Left lung (tissue), 10 donors: ENCODE measurements around the gene LATS2. TPM values are rescaled to one million over a fixed set of nuclear protein-coding genes. Genes with fewer than 3 reads are reported as not detected.

Experiments
- ATAC-seq: fragments of 200-7000 bp; cut with Tn5 transposase; one replicate; pipeline ENCODE4 v1.9.1; 2020; ENCODE audit warnings: moderate library complexity
- DNase-seq, 4 donors: peaks; one replicate each; pipeline ENCODE4 v3.0.0-alpha.2; 2013 to 2020
- H3K27ac ChIP-seq, 2 donors: fragments of 200-600 bp; sonication (generic) in 1 of 2; one replicate each; pipeline versions ENCODE4 v1.5.0 to v1.8.0; 2020 to 2021
- H3K27me3 ChIP-seq, 2 donors: fragments of 200-600 bp; sonication (generic) in 1 of 2; one replicate each; pipeline versions ENCODE4 v1.5.0 to v1.8.0; 2020 to 2021
- H3K36me3 ChIP-seq, 2 donors: fragments of 200-600 bp; sonication (generic) in 1 of 2; one replicate each; pipeline versions ENCODE4 v1.5.0 to v1.8.0; 2020 to 2021
- H3K4me1 ChIP-seq, 2 donors: fragments of 200-600 bp; one replicate each; pipeline ENCODE4 v1.8.0; 2021
- H3K4me3 ChIP-seq, 2 donors: fragments of 200-600 bp; sonication (generic) in 1 of 2; one replicate each; pipeline versions ENCODE4 v1.5.0 to v1.8.0; 2020 to 2021; ENCODE audit warnings: mild to moderate bottlenecking in 1 of 2
- H3K9me3 ChIP-seq, 2 donors: fragments of 200-600 bp; sonication (generic) in 1 of 2; one replicate each; pipeline versions ENCODE4 v1.5.0 to v1.8.0; 2020 to 2021
- intact Hi-C, 2 donors: fragments of 100-400 bp; cut with DNase I; formaldehyde crosslinking; loops; one replicate each; pipeline versions ENCODE4 v1.11.2 to v1.14.2; 2022
- polyA plus RNA-seq, 6 donors: library from polyadenylated mRNA; unstranded; fragments of 120-200 nt; gene quantifications; one replicate each; pipeline ENCODE4 v1.2.1, GENCODE V29; 2013; ENCODE audit not compliant: insufficient read length in 6 of 6
- total RNA-seq, 2 donors: library from RNA; stranded (reverse); fragmentation: NEBNext Ultra II Directional; extraction: Animal tissue kit (Norgen Biotek cat#: 25700); gene quantifications; one replicate each; pipeline ENCODE4 v1.2.1, GENCODE V29; 2021
- TF ChIP-seq, protein P1 (sequence below), 2 donors: fragments of 200-600 bp; sonication (generic) in 1 of 2; IDR thresholded peaks; one replicate each; pipeline versions ENCODE4 v1.5.0 to v1.8.0; 2021; ENCODE audit warnings: antibody characterized with exemption in 2 of 2
- donor health status: DM: no; HTN: yes; CAD: no.
- donor health status: DM: no; HTN: no; CAD: no.

The LATS2 gene
- total and polyA plus RNA-seq, 8 donors = 13.2 to 31.9 (median 17.0) TPM

DNA sequence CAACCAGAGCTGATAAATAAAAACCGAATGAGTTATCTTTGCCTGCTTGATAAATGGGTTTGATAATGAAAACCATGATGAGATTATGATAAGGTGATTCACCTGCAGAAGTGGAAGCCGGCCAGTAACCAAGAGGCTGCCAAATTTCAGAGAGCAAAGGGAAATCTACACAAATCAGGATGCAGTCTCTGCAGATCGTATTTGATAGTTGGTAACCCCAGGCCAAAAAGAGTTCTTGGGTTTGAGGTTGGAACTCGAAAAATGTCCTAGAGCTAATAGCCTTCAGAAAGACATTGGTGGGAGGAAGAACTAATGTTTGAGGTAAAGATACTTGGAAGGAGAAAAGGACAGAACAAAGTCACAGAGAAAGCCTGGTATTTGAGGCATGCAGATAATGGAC, 9.6 kb upstream of the LATS2 start:
- no peaks in the 10 kb centered on the region for H3K27me3 ChIP-seq
- no peak overlapping the region for H3K27ac ChIP-seq
- TF ChIP-seq, protein P1, sequence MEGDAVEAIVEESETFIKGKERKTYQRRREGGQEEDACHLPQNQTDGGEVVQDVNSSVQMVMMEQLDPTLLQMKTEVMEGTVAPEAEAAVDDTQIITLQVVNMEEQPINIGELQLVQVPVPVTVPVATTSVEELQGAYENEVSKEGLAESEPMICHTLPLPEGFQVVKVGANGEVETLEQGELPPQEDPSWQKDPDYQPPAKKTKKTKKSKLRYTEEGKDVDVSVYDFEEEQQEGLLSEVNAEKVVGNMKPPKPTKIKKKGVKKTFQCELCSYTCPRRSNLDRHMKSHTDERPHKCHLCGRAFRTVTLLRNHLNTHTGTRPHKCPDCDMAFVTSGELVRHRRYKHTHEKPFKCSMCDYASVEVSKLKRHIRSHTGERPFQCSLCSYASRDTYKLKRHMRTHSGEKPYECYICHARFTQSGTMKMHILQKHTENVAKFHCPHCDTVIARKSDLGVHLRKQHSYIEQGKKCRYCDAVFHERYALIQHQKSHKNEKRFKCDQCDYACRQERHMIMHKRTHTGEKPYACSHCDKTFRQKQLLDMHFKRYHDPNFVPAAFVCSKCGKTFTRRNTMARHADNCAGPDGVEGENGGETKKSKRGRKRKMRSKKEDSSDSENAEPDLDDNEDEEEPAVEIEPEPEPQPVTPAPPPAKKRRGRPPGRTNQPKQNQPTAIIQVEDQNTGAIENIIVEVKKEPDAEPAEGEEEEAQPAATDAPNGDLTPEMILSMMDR (IDR thresholded peaks at IDR 0.05) = no peak
- H3K36me3 ChIP-seq = no peaks in the 10 kb centered on the region
- ATAC-seq (no peak), DNase-seq (no peak)
- intact Hi-C loops = no loop called here
- peaks cover 3 to 32% of the 10 kb centered on the region in 2 donors for H3K4me1 ChIP-seq
- H3K4me3 ChIP-seq = no peak overlapping the region
- H3K9me3 ChIP-seq = no peaks in the 10 kb centered on the region

DNA sequence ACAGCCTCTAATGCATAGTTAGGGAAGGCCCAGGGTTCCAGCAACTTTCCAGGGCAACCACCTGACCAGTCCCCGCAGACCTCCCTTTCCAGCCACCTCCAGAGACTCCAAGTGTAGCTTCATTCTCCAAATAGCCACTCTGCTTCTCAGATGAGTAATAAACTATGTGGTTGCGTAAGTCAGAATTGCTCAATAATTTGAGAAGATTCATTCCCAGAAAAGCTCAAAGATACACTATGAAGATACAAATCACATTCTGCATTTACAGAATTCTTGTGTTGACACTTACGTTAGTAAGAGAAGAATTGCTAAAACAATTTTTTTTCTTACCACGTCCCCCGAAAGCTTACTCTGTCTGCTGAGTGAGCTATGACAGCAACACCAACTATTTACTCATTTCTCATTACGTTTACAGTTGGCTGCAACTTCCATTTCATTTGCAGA, 8.2 kb upstream of the LATS2 start:
- intact Hi-C loops = no loop called here
- Histone ChIP-seq H3K27ac (peak overlapping the region; percentile 33 to 62), H3K27me3 (no peaks in the 10 kb centered on the region), H3K9me3 (no peaks in the 10 kb centered on the region), H3K4me3 (no peak overlapping the region), H3K36me3 (no peaks in the 10 kb centered on the region), H3K4me1 (peaks cover 3 to 30% of the 10 kb centered on the region in 2 donors)
- ATAC-seq (peak; percentile 84), DNase-seq (peak in 3 of 4 donors; percentile 59 to 64 (median 62))
- TF ChIP-seq, protein P1 (IDR thresholded peaks at IDR 0.05) = no peak

DNA sequence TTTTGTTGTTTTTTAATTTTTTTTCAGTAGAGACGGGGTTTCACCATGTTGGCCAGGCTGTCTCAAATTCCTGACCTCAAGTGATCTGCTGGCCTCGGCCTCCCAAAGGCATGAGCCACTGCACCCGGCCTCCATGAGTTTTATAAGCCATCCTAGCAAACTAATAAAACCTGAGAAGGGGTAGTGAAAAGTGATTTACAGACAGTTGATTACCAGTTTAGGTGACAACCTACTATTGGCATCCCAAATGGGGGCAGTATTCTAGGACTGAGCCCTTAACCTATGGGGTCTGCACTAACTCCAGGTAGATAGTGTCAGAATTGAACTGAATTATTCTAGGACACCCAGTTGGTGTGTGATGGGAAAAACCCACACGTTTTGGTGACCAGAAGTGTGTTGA, 6.5 kb upstream of the LATS2 start:
- Histone ChIP-seq H3K27ac (no peak overlapping the region), H3K4me1 (peaks cover 3 to 28% of the 10 kb centered on the region in 2 donors), H3K9me3 (no peaks in the 10 kb centered on the region), H3K36me3 (no peaks in the 10 kb centered on the region), H3K4me3 (no peak overlapping the region), H3K27me3 (no peaks in the 10 kb centered on the region)
- intact Hi-C loops = no loop called here
- ATAC-seq = no peak
- no peak for DNase-seq
- TF ChIP-seq, protein P1 (IDR thresholded peaks at IDR 0.05) = no peak

DNA sequence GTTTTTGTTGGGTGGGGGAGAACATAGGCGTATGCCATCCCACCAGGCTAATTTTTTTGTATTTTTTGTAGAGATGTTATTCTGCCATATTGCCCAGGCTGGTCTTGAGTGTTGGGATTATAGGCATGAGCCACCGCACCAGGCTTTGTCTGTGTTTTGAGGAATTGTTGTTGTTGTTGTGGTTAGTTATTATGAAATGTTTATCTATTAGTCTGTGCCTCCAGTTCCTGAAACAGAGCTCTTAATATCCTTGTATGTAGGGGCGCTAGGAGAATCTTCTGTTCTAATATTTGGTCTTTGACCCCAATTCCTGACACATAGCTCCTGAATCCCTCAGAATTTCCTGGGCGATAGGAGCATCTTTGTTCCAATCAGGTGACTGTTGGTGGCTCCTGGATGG, 5.6 kb upstream of the LATS2 start:
- no peak overlapping the region for H3K27ac ChIP-seq
- no peaks in the 10 kb centered on the region for H3K36me3 ChIP-seq
- intact Hi-C loops = no loop called here
- no peaks in the 10 kb centered on the region for H3K9me3 ChIP-seq
- no peak for DNase-seq
- H3K4me3 ChIP-seq = no peak overlapping the region
- H3K27me3 ChIP-seq = no peaks in the 10 kb centered on the region
- H3K4me1 ChIP-seq = peaks cover 3 to 33% of the 10 kb centered on the region in 2 donors
- TF ChIP-seq, protein P1 (IDR thresholded peaks at IDR 0.05) = no peak
- ATAC-seq = no peak

DNA sequence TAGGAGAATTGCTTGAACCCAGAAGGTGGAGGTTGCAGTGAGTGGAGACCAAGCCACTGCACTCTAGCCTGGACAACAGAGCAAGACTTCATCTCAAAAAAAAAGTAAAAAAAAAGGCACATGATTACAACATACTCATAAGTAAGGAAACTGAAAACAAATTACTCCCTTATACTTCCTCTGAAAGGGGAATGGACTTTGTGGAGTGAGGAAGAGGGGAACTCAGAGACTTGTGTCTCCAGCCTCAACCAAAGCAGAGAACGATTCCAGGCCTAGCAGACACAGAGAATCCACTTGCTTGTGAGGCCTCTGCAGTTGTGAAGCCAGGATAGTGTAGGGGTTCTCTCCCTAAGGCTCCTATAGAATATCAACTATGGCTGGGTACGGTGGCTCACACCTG, 4.3 kb upstream of the LATS2 start:
- Histone ChIP-seq H3K27ac (no peak overlapping the region), H3K9me3 (no peaks in the 10 kb centered on the region), H3K36me3 (no peaks in the 10 kb centered on the region), H3K4me1 (peaks cover 7 to 39% of the 10 kb centered on the region in 2 donors), H3K4me3 (no peak overlapping the region), H3K27me3 (no peaks in the 10 kb centered on the region)
- DNase-seq (no peak), ATAC-seq (no peak)
- intact Hi-C loops = no loop called here
- TF ChIP-seq, protein P1 (IDR thresholded peaks at IDR 0.05) = no peak
